Measurements from ENCODE around the gene SND1. TPM values are rescaled to one million over a fixed set of nuclear protein-coding genes. Genes with fewer than 3 reads are reported as not detected.

The SND1 gene
- total RNA-seq, 4 donors from 2014 or later, result 64.3 to 77.0 (median 70.4) TPM

GRCh38 chr7:127873715-127874636 is 222.0 kb downstream of the SND1 start:
- TF ChIP-seq EP300 (IDR thresholded peaks at IDR 0.05; ENCODE audit: low read depth), result no peak
- TF ChIP-seq CTCF (IDR thresholded peaks at IDR 0.05), result no peak
- in situ Hi-C loops (cut with MboI; ENCODE audit: low pct_ligation_motif_present in 1 of 4, low pct_unique_long_range_greater_than_20kb in 1 of 4, low sequenced_read_pairs in 3 of 4), result no loop called here
- 61 to 80% methylated on average over 3 of the region's 3 CpGs for WGBS, 2 donors (ENCODE audit: low coverage in 1 of 2)

GRCh38 chr7:127874951-127875608 is 223.1 kb downstream of the SND1 start:
- H3K36me3 ChIP-seq, result no peaks in the 10 kb centered on the region
- intact Hi-C loops (cut with DNase I; ENCODE audit: low total_unique reads) (no loop called here), in situ Hi-C loops (cut with MboI; ENCODE audit: low pct_ligation_motif_present in 1 of 4, low pct_unique_long_range_greater_than_20kb in 1 of 4, low sequenced_read_pairs in 3 of 4) (no loop called here)
- H3K4me3 ChIP-seq, result no peak overlapping the region
- H3K4me1 ChIP-seq, result no peaks in the 10 kb centered on the region
- 88 to 92% methylated on average over 1 to 2 of the region's 2 CpGs for WGBS, 2 donors (ENCODE audit: low coverage in 1 of 2)
- H3K27ac ChIP-seq, result no peak overlapping the region
- H3K9me3 ChIP-seq, result no peaks in the 10 kb centered on the region
- DNase-seq, result no peak
- no peaks in the 10 kb centered on the region for H3K27me3 ChIP-seq
- TF ChIP-seq POLR2AphosphoS5 (IDR thresholded peaks at IDR 0.05) (no peak), POLR2A (IDR thresholded peaks at IDR 0.05) (no peak), EP300 (IDR thresholded peaks at IDR 0.05; ENCODE audit: low read depth) (no peak), CTCF (IDR thresholded peaks at IDR 0.05) (no peak)

More at GRCh38 chr7:127873715-127874636, 222.0 kb downstream of the SND1 start:
- no peaks in the 10 kb centered on the region for H3K9me3 ChIP-seq
- H3K4me3 ChIP-seq, result no peak overlapping the region
- H3K36me3 ChIP-seq, result no peaks in the 10 kb centered on the region
- no peak for DNase-seq
- no peak overlapping the region for H3K27ac ChIP-seq
- H3K27me3 ChIP-seq, result no peaks in the 10 kb centered on the region
- peaks cover 0 to 3% (median 0%) of the 10 kb centered on the region in 4 donors for H3K4me1 ChIP-seq
- intact Hi-C loops (cut with DNase I; ENCODE audit: low total_unique reads), result no loop called here

GRCh38 chr7:127876393-127876792 is 224.4 kb downstream of the SND1 start:
- in situ Hi-C loops (cut with MboI; ENCODE audit: low pct_ligation_motif_present in 1 of 4, low pct_unique_long_range_greater_than_20kb in 1 of 4, low sequenced_read_pairs in 3 of 4), result no loop called here

More at GRCh38 chr7:127876393-127876792, 224.4 kb downstream of the SND1 start:
- no peaks in the 10 kb centered on the region for H3K27me3 ChIP-seq
- no peaks in the 10 kb centered on the region for H3K36me3 ChIP-seq
- H3K9me3 ChIP-seq, result no peaks in the 10 kb centered on the region
- H3K4me3 ChIP-seq, result no peak overlapping the region
- H3K4me1 ChIP-seq, result no peaks in the 10 kb centered on the region
- TF ChIP-seq POLR2AphosphoS5 (IDR thresholded peaks at IDR 0.05), result no peak
- TF ChIP-seq EP300 (IDR thresholded peaks at IDR 0.05; ENCODE audit: low read depth), result no peak
- no peak for TF ChIP-seq CTCF (IDR thresholded peaks at IDR 0.05)
- no peak for TF ChIP-seq POLR2A (IDR thresholded peaks at IDR 0.05)
- no peak for DNase-seq
- 90 to 100% methylated on average over 1 of the region's 1 CpG for WGBS, 2 donors (ENCODE audit: low coverage in 1 of 2)
- intact Hi-C loops (cut with DNase I; ENCODE audit: low total_unique reads), result no loop called here
- H3K27ac ChIP-seq, result no peak overlapping the region

Data from transverse colon (tissue), 4 donors.